Measurements from ENCODE around the gene PSEN2.

- no peak for TF ChIP-seq CTCF (IDR thresholded peaks at IDR 0.05)
- no peak for TF ChIP-seq EZH2 (IDR thresholded peaks at IDR 0.05; ENCODE audit: borderline replicate concordance, insufficient read depth, low read depth, low read length, poor library complexity, severe bottlenecking)
These were observed 68.6 kb downstream of the PSEN2 start for GRCh38 chr1:226938903-226939437.

Data from B cell (primary cell).